H9 (cell line): Measurements from ENCODE around the gene KAZALD1. TPM values are rescaled to one million over a fixed set of nuclear protein-coding genes. Genes with fewer than 3 reads are reported as not detected.

Experiments
- DNase-seq: peaks from one replicate; pipeline ENCODE4 v3.0.0-alpha.2; 2017
- H2AFZ ChIP-seq: one replicate; pipeline ENCODE4 v1.6.1; 2013; ENCODE audit warnings: mild to moderate bottlenecking, low read length, control low read depth, moderate library complexity
- H2AK5ac ChIP-seq: 2 replicates; pipeline ENCODE4 v1.6.1; 2013; ENCODE audit warnings: low read length, control low read depth, mixed read lengths; ENCODE audit not compliant: insufficient read length
- H2BK120ac ChIP-seq: one replicate; pipeline ENCODE4 v1.6.1; 2013; ENCODE audit warnings: low read depth, mild to moderate bottlenecking, low read length, control low read depth, inconsistent platforms; ENCODE audit not compliant: poor library complexity, severe bottlenecking
- H2BK12ac ChIP-seq: 2 replicates; pipeline ENCODE4 v1.6.1; 2013; ENCODE audit warnings: low read length, control low read depth, mixed read lengths, low read depth; ENCODE audit not compliant: insufficient read length
- H2BK15ac ChIP-seq: 2 replicates; pipeline ENCODE4 v1.6.1; 2013; ENCODE audit warnings: low read depth, low read length, control low read depth
- H2BK20ac ChIP-seq: one replicate; pipeline ENCODE4 v1.6.1; 2013; ENCODE audit warnings: low read depth, mild to moderate bottlenecking, low read length, control low read depth, inconsistent platforms; ENCODE audit not compliant: poor library complexity, severe bottlenecking
- H2BK5ac ChIP-seq: 2 replicates; pipeline ENCODE4 v1.6.1; 2013; ENCODE audit warnings: low read length, control low read depth, mixed read lengths; ENCODE audit not compliant: insufficient read length
- H3K14ac ChIP-seq: 2 replicates; pipeline ENCODE4 v1.6.1; 2013; ENCODE audit warnings: low read length, control low read depth; ENCODE audit not compliant: insufficient read depth
- H3K18ac ChIP-seq: 2 replicates; pipeline ENCODE4 v1.6.1; 2013; ENCODE audit warnings: low read depth, mild to moderate bottlenecking, mixed read lengths, low read length, control low read depth; ENCODE audit not compliant: insufficient read length
- H3K23ac ChIP-seq: 2 replicates; pipeline ENCODE4 v1.6.1; 2013; ENCODE audit warnings: low read length, control low read depth, mixed read lengths, low read depth; ENCODE audit not compliant: insufficient read length
- H3K23me2 ChIP-seq: 2 replicates; pipeline ENCODE4 v1.6.1; 2013; ENCODE audit warnings: low read depth, mild to moderate bottlenecking, mixed read lengths, low read length, control low read depth; ENCODE audit not compliant: insufficient read length, poor library complexity, severe bottlenecking
- H3K27ac ChIP-seq: 2 replicates; pipeline ENCODE4 v1.5.1; 2013; ENCODE audit warnings: low read length, control low read depth, mixed read lengths, low read depth; ENCODE audit not compliant: insufficient read length
- H3K27me3 ChIP-seq: 2 replicates; pipeline ENCODE4 v1.6.1; 2013; ENCODE audit warnings: low read length, control low read depth, inconsistent platforms; ENCODE audit not compliant: insufficient read depth
- H3K4ac ChIP-seq: 2 replicates; pipeline ENCODE4 v1.6.1; 2013; ENCODE audit warnings: low read depth, mild to moderate bottlenecking, control low read depth, inconsistent platforms, low read length, moderate library complexity
- H3K4me1 ChIP-seq: 2 replicates; pipeline ENCODE4 v1.6.1; 2013; ENCODE audit warnings: low read length, control low read depth, inconsistent platforms; ENCODE audit not compliant: insufficient read depth
- H3K4me2 ChIP-seq: 2 replicates; pipeline ENCODE4 v1.6.1; 2013; ENCODE audit warnings: low read length, control low read depth, mixed read lengths; ENCODE audit not compliant: insufficient read length, insufficient read depth
- H3K56ac ChIP-seq: 2 replicates; pipeline ENCODE4 v1.6.1; 2013; ENCODE audit warnings: low read depth, mild to moderate bottlenecking, mixed read lengths, low read length, control low read depth; ENCODE audit not compliant: insufficient read length
- H3K79me1 ChIP-seq: 2 replicates; pipeline ENCODE4 v1.6.1; 2013; ENCODE audit warnings: low read depth, mild to moderate bottlenecking, moderate library complexity, low read length, control low read depth, inconsistent platforms; ENCODE audit not compliant: insufficient read depth, poor library complexity, severe bottlenecking
- H3K79me2 ChIP-seq: 2 replicates; pipeline ENCODE4 v1.6.1; 2013; ENCODE audit warnings: low read length, control low read depth, inconsistent platforms; ENCODE audit not compliant: insufficient read depth
- H3K9ac ChIP-seq: 2 replicates; pipeline ENCODE4 v1.6.1; 2013; ENCODE audit warnings: low read length, control low read depth, mixed read lengths; ENCODE audit not compliant: insufficient read length; ENCODE audit errors: extremely low read depth
- H3K9me3 ChIP-seq: one replicate; pipeline ENCODE4 v1.6.1; 2013; ENCODE audit warnings: low read depth, low read length, inconsistent platforms; ENCODE audit not compliant: control insufficient read depth
- H3T11ph ChIP-seq: one replicate; pipeline ENCODE4 v1.6.1; 2013; ENCODE audit warnings: mild to moderate bottlenecking, low read length, control low read depth, inconsistent platforms
- H4K20me1 ChIP-seq: one replicate; pipeline ENCODE4 v1.6.1; 2013; ENCODE audit not compliant: control insufficient read depth, insufficient read length, insufficient read depth
- H4K5ac ChIP-seq: 2 replicates; pipeline ENCODE4 v1.6.1; 2013; ENCODE audit warnings: low read depth, mild to moderate bottlenecking, mixed read lengths, low read length, control low read depth; ENCODE audit not compliant: insufficient read length
- H4K8ac ChIP-seq: replicated peaks from 2 replicates; pipeline ENCODE4 v1.6.1; 2013; ENCODE audit warnings: low read length, control low read depth, mixed read lengths, low read depth; ENCODE audit not compliant: insufficient read length
- H4K91ac ChIP-seq: 2 replicates; pipeline ENCODE4 v1.6.1; 2013; ENCODE audit warnings: low read depth, mild to moderate bottlenecking, moderate library complexity, mixed read lengths, low read length, control low read depth; ENCODE audit not compliant: insufficient read length
- H3K27ac Mint-ChIP-seq, 3 experiments: 2 replicates in 2 of 3; 3 replicates in 1 of 3; pipeline ENCODE4 v1.8.0; 2020 to 2021; ENCODE audit warnings: mixed read lengths in 3 of 3, mild to moderate bottlenecking in 1 of 3, moderate library complexity in 1 of 3
- H3K27me3 Mint-ChIP-seq: 2 replicates; pipeline ENCODE4 v1.8.0; 2021; ENCODE audit warnings: low read depth, mild to moderate bottlenecking, moderate library complexity, mixed read lengths
- H3K36me3 Mint-ChIP-seq, 3 experiments: 2 replicates in 2 of 3; 3 replicates in 1 of 3; pipeline ENCODE4 v1.8.0; 2020 to 2021; ENCODE audit warnings: low read depth in 3 of 3, mixed read lengths in 3 of 3; ENCODE audit not compliant: insufficient read depth in 1 of 3
- H3K4me1 Mint-ChIP-seq, 2 experiments: 2 replicates each; pipeline ENCODE4 v1.8.0; 2020; ENCODE audit warnings: mixed read lengths in 2 of 2
- H3K4me3 Mint-ChIP-seq, 2 experiments: 2 replicates in 1 of 2; 3 replicates in 1 of 2; pipeline ENCODE4 v1.8.0; 2020 to 2021; ENCODE audit warnings: mild to moderate bottlenecking in 2 of 2, mixed read lengths in 2 of 2, moderate library complexity in 1 of 2
- H3K9me3 Mint-ChIP-seq, 2 experiments: 2 replicates in 1 of 2; 3 replicates in 1 of 2; pipeline ENCODE4 v1.8.0; 2020; ENCODE audit warnings: mild to moderate bottlenecking in 2 of 2, mixed read lengths in 2 of 2, moderate library complexity in 1 of 2
- WGBS: extraction: QIAGEN DNeasy Blood & Tissue Kit; methylation state at CpG from one replicate; pipeline ENCODE4 v1.1.7; 2013; ENCODE audit warnings: missing lambda C conversion rate, low lambda C conversion rate, mixed read lengths; ENCODE audit not compliant: insufficient read length; ENCODE audit errors: extremely low coverage; 5-methylcytosine and 5-hydroxymethylcytosine counted together
- total RNA-seq: library from RNA; stranded (reverse); gene quantifications from 2 replicates; pipeline ENCODE4 v1.2.1, GENCODE V29; 2021
- TF ChIP-seq, protein P1 (sequence below): fragments of 200-600 bp; sonication (generic); conservative IDR thresholded peaks from 3 replicates; pipeline ENCODE4 v1.8.0; 2021; ENCODE audit warnings: antibody characterized with exemption, mild to moderate bottlenecking

The KAZALD1 gene
- total RNA-seq, 1 experiment from 2014 or later, result 2.9 TPM

- H3K56ac ChIP-seq, result no peak overlapping the region
- no peak overlapping the region for H2BK15ac ChIP-seq
- H2BK12ac ChIP-seq, result no peak overlapping the region
- H4K8ac ChIP-seq, result no peak overlapping the region
- H4K91ac ChIP-seq, result no peak overlapping the region
- Mint-ChIP-seq H3K27ac (no peak overlapping the region), H3K27me3 (peaks cover 8% of the 10 kb centered on the region), H3K36me3 (peaks cover 0 to 16% (median 5%) of the 10 kb centered on the region in 3 experiments; a peak in 3 of 7 replicates), H3K9me3 (no peaks in the 10 kb centered on the region; a peak in 1 of 5 replicates), H3K4me3 (no peak overlapping the region), H3K4me1 (peaks cover 8 to 10% of the 10 kb centered on the region in 2 experiments)
- H3K79me2 ChIP-seq, result no peaks in the 10 kb centered on the region
- no peak overlapping the region for H2BK5ac ChIP-seq
- no peaks in the 10 kb centered on the region for H3K9me3 ChIP-seq
- H3K79me1 ChIP-seq, result no peaks in the 10 kb centered on the region
- H4K5ac ChIP-seq, result no peak overlapping the region
- H2BK120ac ChIP-seq, result no peak overlapping the region
- no peak overlapping the region for H2AFZ ChIP-seq
- H3K27ac ChIP-seq, result no peak overlapping the region
- H3K23ac ChIP-seq, result no peak overlapping the region
- no peak overlapping the region for H2AK5ac ChIP-seq
- no peak overlapping the region for H3K14ac ChIP-seq
- peaks cover 14% of the 10 kb centered on the region for H3K23me2 ChIP-seq
- no peak overlapping the region for H3K4me2 ChIP-seq
- DNase-seq, result no peak
- WGBS, result no CpG with 5 or more reads among the region's 4 CpGs
- H3K4me1 ChIP-seq, result no peaks in the 10 kb centered on the region
- H3K4ac ChIP-seq, result no peak overlapping the region
- no peak overlapping the region for H3K18ac ChIP-seq
- H3T11ph ChIP-seq, result no peak overlapping the region
- no peaks in the 10 kb centered on the region for H4K20me1 ChIP-seq
- TF ChIP-seq, protein P1, sequence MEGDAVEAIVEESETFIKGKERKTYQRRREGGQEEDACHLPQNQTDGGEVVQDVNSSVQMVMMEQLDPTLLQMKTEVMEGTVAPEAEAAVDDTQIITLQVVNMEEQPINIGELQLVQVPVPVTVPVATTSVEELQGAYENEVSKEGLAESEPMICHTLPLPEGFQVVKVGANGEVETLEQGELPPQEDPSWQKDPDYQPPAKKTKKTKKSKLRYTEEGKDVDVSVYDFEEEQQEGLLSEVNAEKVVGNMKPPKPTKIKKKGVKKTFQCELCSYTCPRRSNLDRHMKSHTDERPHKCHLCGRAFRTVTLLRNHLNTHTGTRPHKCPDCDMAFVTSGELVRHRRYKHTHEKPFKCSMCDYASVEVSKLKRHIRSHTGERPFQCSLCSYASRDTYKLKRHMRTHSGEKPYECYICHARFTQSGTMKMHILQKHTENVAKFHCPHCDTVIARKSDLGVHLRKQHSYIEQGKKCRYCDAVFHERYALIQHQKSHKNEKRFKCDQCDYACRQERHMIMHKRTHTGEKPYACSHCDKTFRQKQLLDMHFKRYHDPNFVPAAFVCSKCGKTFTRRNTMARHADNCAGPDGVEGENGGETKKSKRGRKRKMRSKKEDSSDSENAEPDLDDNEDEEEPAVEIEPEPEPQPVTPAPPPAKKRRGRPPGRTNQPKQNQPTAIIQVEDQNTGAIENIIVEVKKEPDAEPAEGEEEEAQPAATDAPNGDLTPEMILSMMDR, result no peak
- H3K9ac ChIP-seq, result no peak overlapping the region
- no peak overlapping the region for H2BK20ac ChIP-seq
- H3K27me3 ChIP-seq, result no peaks in the 10 kb centered on the region; the same call in 1 of the 2 replicates
These were observed 5.2 kb upstream of the KAZALD1 start for GRCh38 chr10:101056365-101057151.
